ENCODE measurements around the gene CPLX3. TPM values are rescaled to one million over a fixed set of nuclear protein-coding genes. Genes with fewer than 3 reads are reported as not detected.
A peak's percentile ranks its signal among the peaks of the same experiment; 100 is the strongest.

Gene CPLX3
- total RNA-seq, 2 donors from 2014 or later, result 0.20 TPM; not detected in 1

DNA sequence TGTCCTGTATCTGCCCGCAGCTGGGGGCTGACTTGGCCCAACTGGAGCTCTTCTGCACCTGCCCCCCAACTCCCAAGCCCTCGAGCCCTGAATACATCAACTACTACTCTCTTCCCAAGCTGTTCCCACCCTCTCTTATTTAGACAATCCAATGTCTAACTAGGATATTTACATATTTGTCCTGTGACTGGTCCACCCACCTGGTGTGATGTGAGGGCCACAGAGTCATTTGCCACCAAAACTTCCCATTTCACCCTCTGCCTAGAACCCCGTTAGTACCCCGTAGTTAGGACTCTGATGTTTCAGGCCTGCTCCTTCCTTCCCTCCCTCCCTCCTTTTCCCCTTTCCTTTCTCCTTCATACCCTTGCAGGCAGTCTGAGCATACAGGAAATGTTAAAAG, 6.4 kb downstream of the CPLX3 start:
- Mint-ChIP-seq H3K4me3 (no peak overlapping the region), H3K4me1 (peaks cover 13% of the 10 kb centered on the region), H3K36me3 (ENCODE audit: low read depth) (no peaks in the 10 kb centered on the region), H3K27me3 (peaks cover 13% of the 10 kb centered on the region), H3K27ac (peak overlapping the region; percentile 53)
- ATAC-seq, result no peak
- no peak for DNase-seq
- no peaks in the 10 kb centered on the region for H3K9me3 ChIP-seq (ENCODE audit: control insufficient read depth, low read length, poor library complexity, severe bottlenecking)

DNA sequence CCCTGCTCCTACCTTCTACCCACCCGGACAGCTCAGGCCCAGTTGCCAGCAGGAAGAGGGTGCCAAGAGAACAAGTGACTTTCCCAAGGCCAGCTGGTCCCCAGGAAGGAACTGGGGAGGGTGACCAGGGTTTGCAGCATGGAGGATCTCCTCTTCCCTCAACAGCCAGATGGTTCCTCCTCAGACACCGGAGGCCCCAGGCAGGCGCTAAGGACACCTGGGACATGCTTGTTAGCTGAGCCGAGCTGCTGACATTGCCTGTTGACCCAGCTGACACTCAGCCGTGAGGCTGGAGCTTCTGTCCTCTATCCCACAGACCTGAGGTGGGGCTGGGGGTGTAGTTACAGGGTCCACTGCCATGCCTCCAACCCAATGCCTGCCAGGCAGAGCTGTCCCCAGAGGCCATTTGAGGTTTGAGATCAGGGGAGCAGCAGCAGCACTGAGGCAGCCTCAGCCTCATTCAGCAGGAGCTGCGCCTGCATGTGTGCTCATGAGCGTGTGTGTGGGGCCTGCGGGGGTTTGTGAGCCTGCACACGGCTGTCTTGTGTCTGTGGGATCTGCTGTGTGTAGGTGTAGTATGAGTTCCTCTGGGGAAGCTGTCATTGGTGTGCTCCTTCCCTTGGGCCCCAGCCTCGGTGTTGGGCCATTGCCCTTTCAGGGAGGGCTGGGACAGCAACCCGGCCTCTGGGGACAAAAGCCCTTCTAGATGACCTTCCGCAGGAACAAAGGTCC, 7.1 kb downstream of the CPLX3 start:
- peak overlapping the region; percentile 53 for H3K27ac Mint-ChIP-seq
- no peaks in the 10 kb centered on the region for H3K9me3 ChIP-seq (ENCODE audit: control insufficient read depth, low read length, poor library complexity, severe bottlenecking)
- no peak for DNase-seq
- no peak overlapping the region for H3K4me3 Mint-ChIP-seq
- peaks cover 6% of the 10 kb centered on the region for H3K27me3 Mint-ChIP-seq
- H3K4me1 Mint-ChIP-seq, result peaks cover 11% of the 10 kb centered on the region
- H3K36me3 Mint-ChIP-seq (ENCODE audit: low read depth), result no peaks in the 10 kb centered on the region
- ATAC-seq, result no peak

DNA sequence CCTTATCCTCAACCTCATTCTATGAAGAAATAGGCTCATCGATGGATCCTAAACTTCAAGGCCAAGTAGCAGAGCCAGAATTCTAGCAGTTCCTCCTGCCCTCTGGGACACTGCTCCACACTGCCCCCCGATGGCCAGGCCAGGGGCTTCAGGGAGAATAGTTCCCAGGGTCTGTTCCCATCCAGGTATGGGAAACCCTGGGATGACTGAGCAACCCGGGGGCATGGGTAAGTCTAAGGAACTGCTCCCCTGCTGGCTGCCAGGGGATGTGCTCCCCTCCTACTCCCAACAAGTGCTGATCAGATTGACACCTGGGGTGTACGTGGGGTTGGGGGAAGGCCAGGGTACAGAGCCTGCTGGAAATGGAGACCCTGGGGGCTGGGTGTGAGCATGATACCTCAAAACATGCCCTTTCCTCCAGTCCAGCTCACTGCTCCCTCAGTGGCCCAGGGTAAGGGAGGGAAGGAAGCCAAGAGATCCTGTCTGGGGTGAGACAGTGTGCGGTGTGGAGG, 8.9 kb downstream of the CPLX3 start:
- Mint-ChIP-seq H3K27me3 (no peaks in the 10 kb centered on the region), H3K27ac (peak overlapping the region; percentile 8), H3K4me3 (no peak overlapping the region), H3K36me3 (ENCODE audit: low read depth) (no peaks in the 10 kb centered on the region), H3K4me1 (peaks cover 12% of the 10 kb centered on the region)
- peak in 2 of 3 donors; percentile 25 to 34 for DNase-seq
- no peaks in the 10 kb centered on the region for H3K9me3 ChIP-seq (ENCODE audit: control insufficient read depth, low read length, poor library complexity, severe bottlenecking)
- ATAC-seq, result peak; percentile 59

DNA sequence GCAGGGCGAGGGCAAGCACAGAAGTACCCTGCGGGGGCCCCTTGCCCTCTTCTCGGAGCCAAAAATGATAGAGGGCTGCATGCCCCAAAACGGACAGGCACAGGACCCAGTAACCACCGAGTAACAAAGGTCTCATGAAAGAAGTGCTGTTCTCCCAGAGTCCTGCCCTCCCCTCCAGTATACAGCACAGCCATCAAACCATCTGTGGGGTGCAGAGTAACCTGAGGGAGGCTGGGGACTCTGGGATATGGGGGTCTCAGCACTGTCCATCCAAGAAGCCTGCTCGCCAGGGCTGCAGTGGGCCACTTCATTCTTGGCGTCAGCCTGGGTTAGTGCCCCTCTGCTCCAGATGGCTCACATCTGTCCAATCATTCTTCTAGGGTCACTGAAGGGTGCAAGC, 10.4 kb downstream of the CPLX3 start:
- no peak overlapping the region for H3K4me3 Mint-ChIP-seq
- no peak for DNase-seq
- H3K9me3 ChIP-seq (ENCODE audit: control insufficient read depth, low read length, poor library complexity, severe bottlenecking), result no peaks in the 10 kb centered on the region
- H3K36me3 Mint-ChIP-seq (ENCODE audit: low read depth), result no peaks in the 10 kb centered on the region
- H3K27me3 Mint-ChIP-seq, result no peaks in the 10 kb centered on the region
- peaks cover 21% of the 10 kb centered on the region for H3K4me1 Mint-ChIP-seq
- no peak for ATAC-seq
- H3K27ac Mint-ChIP-seq, result no peak overlapping the region

DNA sequence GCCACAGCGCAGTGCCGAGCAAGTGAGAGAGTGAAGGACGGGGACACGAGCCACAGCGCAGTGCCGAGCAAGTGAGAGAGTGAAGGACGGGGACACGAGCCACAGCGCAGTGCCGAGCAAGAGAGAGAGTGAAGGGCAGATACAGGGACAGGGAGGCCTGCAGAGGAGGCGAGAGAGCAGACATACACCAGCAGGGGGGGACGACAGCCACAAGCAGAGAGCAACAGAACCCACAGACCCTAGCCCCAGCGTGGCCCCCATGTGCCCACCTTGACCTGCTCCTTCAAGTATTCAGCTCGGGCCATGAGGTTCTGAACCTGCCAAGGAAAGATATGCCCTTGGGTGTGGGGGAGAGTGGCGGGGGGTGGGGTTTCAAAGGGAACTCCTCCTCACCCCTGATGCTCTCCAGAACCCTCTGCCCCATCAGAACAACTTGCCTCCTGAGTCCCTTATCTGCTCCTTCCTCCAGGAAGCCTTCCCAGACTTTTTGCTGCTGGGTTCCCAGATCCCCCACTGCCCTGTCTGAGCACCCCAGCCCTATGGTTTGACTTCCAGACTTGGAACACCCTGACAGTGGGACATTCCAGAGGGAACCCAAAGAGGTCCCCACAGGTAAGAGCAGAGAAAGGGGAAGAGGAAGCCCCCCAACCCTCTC, 11.2 kb downstream of the CPLX3 start:
- H3K36me3 Mint-ChIP-seq (ENCODE audit: low read depth), result no peaks in the 10 kb centered on the region
- ATAC-seq (no peak), DNase-seq (no peak)
- H3K4me3 Mint-ChIP-seq, result no peak overlapping the region
- H3K27me3 Mint-ChIP-seq, result no peaks in the 10 kb centered on the region
- peaks cover 24% of the 10 kb centered on the region for H3K4me1 Mint-ChIP-seq
- H3K9me3 ChIP-seq (ENCODE audit: control insufficient read depth, low read length, poor library complexity, severe bottlenecking), result no peaks in the 10 kb centered on the region
- H3K27ac Mint-ChIP-seq, result peak overlapping the region; percentile 51

DNA sequence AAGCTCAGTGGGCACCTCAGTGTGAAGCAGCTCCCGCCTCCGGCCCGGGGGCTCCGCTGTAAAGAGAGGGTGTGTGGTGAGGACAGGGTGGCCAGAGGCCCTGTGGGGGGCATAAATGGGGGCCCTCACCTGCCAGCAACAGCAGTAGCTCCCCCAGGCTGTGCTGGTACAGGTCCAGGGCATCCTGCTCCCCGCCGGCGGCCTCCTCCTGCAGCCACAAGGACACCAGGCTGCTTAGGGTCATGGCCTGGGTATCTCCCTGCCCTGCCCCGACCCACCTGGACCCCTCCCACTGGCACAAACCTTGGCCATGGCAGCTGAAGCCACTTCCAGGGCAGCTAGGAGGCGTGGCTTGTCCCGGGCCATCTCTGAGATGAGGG, 11.7 kb downstream of the CPLX3 start:
- ATAC-seq (no peak), DNase-seq (no peak)
- Mint-ChIP-seq H3K4me3 (no peak overlapping the region), H3K4me1 (peaks cover 23% of the 10 kb centered on the region), H3K27me3 (no peaks in the 10 kb centered on the region), H3K27ac (peak overlapping the region; percentile 51), H3K36me3 (ENCODE audit: low read depth) (no peaks in the 10 kb centered on the region)
- no peaks in the 10 kb centered on the region for H3K9me3 ChIP-seq (ENCODE audit: control insufficient read depth, low read length, poor library complexity, severe bottlenecking)

DNA sequence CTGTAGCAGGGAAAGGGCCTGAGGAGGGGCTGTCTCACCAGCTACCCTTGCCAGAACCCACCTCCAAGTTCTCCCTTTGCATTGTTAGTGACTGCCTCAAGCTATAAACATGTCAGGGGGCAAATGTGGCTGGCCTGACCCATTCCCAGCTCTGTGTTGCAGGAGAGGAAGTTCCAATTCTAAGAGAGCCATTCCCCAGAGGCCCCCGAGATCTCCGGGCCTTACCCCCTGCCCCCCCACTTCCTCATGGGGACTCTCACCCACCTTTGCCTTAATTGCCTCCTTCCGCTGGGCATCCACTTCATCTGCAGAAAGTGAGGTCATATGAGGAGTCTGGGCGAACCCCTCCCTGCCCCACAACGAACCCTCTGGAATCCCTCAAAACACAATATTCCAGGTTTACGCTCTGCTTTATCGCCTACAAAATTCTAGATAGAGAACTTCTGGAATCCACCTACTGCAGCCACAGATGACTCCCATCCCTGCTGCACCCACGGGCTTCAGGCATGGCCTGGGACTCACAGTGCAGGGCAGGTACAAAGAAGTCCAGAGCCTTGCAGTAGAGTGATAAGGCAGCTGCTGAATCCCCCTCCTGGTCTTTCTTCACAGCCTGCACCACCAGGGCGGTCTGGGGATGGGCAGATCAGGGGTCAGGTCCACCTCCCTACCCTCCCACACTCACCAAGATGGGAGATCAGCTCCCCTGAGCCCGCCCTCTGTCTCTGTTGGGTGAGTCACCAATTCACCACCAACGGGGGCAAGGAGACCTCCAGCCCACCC, 12.5 kb downstream of the CPLX3 start:
- no peaks in the 10 kb centered on the region for H3K9me3 ChIP-seq (ENCODE audit: control insufficient read depth, low read length, poor library complexity, severe bottlenecking)
- DNase-seq (no peak), ATAC-seq (no peak)
- H3K27ac Mint-ChIP-seq, result no peak overlapping the region
- H3K4me3 Mint-ChIP-seq, result no peak overlapping the region
- no peaks in the 10 kb centered on the region for H3K36me3 Mint-ChIP-seq (ENCODE audit: low read depth)
- peaks cover 26% of the 10 kb centered on the region for H3K4me1 Mint-ChIP-seq
- no peaks in the 10 kb centered on the region for H3K27me3 Mint-ChIP-seq

DNA sequence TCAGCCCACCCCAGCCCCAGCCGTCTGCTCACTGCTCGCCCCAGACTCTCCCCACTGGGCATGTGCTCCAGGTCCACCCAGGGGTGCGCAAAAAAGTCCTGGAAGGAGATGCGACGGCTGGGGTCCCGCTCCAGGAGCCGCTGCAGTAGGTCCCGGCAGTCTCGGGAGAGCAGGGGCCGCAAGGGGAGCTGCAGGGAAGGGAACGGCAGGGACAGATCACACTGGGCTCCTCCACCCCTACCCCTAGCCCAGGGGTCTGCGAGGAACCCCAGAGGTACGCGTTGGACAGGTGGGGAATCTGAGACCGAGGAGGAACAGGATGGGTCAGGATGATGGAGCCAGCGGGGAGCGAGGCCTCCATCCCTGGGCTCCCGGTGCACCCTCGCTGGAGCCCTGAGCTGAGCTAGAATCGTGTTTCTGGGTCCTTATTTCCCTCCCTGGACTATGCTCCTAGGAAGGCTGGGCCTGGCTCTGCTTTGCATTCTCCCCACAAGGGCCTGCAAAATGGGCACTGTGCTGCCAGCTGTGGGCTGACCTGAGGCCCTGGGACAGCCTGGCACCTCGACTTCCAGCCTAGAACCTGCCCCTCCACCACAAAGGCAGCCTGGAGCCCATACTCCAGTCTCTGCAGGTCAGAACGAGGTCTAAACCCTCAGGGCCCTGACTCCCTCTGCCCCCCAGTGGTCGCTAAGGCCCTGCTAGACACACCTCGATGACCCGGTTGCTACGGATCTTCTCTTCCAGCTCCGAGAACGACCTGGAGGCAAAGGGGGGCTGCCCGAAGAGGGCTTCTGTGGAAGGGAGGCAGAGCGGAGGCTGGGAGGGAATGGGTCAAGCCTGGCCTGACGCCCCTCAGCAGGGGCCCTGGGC, 13.3 kb downstream of the CPLX3 start:
- Mint-ChIP-seq H3K36me3 (ENCODE audit: low read depth) (no peaks in the 10 kb centered on the region), H3K27ac (no peak overlapping the region), H3K4me1 (peaks cover 32% of the 10 kb centered on the region), H3K4me3 (no peak overlapping the region), H3K27me3 (no peaks in the 10 kb centered on the region)
- ATAC-seq, result no peak
- no peak for DNase-seq
- H3K9me3 ChIP-seq (ENCODE audit: control insufficient read depth, low read length, poor library complexity, severe bottlenecking), result no peaks in the 10 kb centered on the region

DNA sequence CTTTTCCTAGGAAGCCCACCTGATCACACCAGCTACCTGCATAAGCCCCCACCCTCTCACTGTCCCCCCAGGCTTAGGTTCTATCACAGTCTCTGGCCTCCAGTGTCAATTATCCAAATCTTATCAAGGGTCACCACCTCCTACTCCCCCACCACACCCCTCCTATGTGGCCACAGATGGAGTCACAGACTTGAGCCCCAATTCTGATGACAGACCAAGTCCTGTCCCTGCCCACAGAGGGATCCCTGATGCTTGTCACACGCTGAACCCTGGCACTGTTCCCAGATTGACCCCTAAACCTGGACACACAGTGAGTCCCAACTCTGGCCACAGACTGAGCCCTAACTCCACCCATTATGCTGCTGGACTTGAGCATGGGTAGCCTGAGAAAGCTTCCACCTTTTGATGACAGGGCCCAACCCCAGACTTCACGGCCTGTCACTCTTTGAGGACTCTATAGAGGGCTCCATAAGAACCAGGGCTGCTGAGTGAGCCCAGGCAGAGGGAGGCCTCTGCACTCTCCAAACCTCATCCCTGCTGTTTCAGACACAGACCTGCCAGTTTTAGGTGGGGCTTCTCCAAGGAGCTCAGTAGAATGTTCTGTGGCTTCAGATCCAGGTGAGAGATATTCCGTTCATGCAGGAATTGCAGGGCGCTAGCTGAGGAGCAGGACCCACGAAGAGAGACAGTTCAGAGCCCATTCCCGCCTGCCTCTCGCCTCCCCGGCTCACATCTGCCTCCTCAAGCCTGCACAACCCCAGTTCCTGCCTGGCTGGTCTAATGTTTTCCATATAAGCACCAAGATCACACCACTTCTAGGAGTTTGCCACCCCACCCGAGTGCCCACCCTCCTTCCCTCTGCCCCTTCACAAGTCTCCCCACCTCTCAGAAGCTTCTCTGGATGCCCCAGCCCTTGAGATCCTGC, 14.7 kb downstream of the CPLX3 start:
- ATAC-seq (no peak), DNase-seq (no peak)
- Mint-ChIP-seq H3K4me1 (peaks cover 37% of the 10 kb centered on the region), H3K36me3 (ENCODE audit: low read depth) (no peaks in the 10 kb centered on the region), H3K27me3 (no peaks in the 10 kb centered on the region), H3K27ac (no peak overlapping the region), H3K4me3 (peak overlapping the region; percentile 90)
- no peaks in the 10 kb centered on the region for H3K9me3 ChIP-seq (ENCODE audit: control insufficient read depth, low read length, poor library complexity, severe bottlenecking)

DNA sequence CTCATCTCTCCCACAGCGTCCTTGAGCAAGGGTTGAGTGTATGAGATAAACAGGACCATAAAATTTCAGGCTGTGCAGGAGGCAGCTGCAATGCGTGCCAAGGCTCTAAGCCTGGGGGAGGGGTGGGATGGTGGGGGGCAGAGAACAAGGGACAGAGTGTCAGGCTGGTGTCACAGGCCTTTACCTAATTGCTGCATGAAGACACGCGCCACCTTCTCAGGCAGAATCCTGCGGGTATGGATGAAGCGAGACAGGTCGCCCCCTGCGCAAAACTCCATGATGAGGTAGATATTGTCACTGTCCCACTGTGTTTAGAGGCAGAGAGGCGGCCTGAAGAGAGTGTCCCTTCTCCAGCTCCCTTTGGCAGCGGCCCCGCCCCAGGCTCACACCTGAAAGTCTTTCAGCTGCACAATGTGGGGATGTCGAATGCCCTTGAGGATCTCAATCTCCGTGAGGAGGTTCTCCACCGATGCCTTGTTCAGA, 15.5 kb downstream of the CPLX3 start:
- ATAC-seq (no peak), DNase-seq (no peak)
- Mint-ChIP-seq H3K27me3 (no peaks in the 10 kb centered on the region), H3K36me3 (ENCODE audit: low read depth) (no peaks in the 10 kb centered on the region), H3K27ac (no peak overlapping the region), H3K4me3 (peak overlapping the region; percentile 90), H3K4me1 (peaks cover 37% of the 10 kb centered on the region)
- no peaks in the 10 kb centered on the region for H3K9me3 ChIP-seq (ENCODE audit: control insufficient read depth, low read length, poor library complexity, severe bottlenecking)

DNA sequence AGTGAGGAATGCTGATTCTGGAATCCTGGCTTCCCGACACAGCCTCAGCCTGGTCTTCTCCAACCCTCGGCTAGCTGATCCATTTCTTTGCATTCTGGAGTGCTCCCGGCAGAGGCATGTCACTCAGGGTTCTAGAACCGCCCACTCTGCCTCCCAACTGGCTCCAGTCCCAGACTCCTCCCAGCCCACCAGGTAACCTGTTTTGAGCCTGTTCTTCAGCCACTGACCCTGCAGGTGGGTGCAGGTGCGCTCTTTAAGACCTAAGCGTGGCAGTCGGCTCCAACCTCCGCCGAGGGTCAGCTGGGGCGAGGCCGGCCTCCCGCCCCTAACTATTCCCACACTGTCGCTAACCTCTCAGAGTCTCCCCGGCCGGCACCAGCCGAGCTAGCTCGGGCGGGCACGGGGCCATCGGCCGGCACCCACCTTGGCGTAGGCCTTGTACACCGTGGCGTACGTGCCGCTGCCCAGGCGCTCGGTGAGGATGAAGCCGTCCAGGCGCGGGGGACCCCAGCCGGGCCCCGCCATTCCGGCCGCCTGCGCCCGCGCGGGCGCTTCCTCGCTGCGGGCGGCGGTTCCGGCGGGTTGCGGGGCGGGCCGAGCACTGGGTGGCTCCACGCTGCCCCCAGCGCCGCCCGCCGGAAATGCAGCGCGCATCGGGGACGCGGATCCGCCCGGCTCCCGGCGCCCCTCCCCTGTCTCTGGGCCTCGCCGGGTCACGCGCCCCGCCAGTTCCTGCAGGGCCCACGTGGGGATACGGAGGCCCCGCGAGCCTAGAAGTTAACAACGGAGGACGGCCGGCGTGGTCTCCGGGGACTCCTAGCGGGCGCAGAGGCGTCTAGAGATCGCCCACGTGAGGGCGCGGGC, 16.4 kb downstream of the CPLX3 start, which contains the start of gene ULK3:
TSS of gene ULK3 (minus strand) at position 576 of the 864 bp plus-strand sequence. CDS start at position 525, 51 bp downstream.
- H3K4me1 Mint-ChIP-seq, result peaks cover 37% of the 10 kb centered on the region
- ATAC-seq (peak; percentile 93), DNase-seq (peak; percentile 91 to 94 (median 93))
- H3K27me3 Mint-ChIP-seq, result no peaks in the 10 kb centered on the region
- H3K27ac Mint-ChIP-seq, result peak within 1 kb of the TSS; percentile 66
- no peaks in the 10 kb centered on the region for H3K36me3 Mint-ChIP-seq (ENCODE audit: low read depth)
- no peaks in the 10 kb centered on the region for H3K9me3 ChIP-seq (ENCODE audit: control insufficient read depth, low read length, poor library complexity, severe bottlenecking)
- H3K4me3 Mint-ChIP-seq, result peak within 1 kb of the TSS; percentile 90
